SU-DHL-6 (cell line): ENCODE results near the gene XYLB.

Source experiments
- EZH2phosphoT487 ChIP-seq: fragments of 200-600 bp; sonication (generic), shearing (Covaris generic); conservative IDR thresholded peaks from 2 replicates; pipeline ENCODE4 v1.6.1; 2018; ENCODE audit warnings: mild to moderate bottlenecking, antibody characterized with exemption, low read length, moderate library complexity, mixed read lengths
- TF ChIP-seq, protein P1 (sequence below): fragments of 200-600 bp; sonication (generic); IDR thresholded peaks from one replicate; pipeline ENCODE4 v1.5.1; 2017; ENCODE audit warnings: antibody characterized with exemption, mild to moderate bottlenecking, low read length, moderate library complexity; ENCODE audit not compliant: insufficient read depth, poor library complexity, severe bottlenecking

DNA sequence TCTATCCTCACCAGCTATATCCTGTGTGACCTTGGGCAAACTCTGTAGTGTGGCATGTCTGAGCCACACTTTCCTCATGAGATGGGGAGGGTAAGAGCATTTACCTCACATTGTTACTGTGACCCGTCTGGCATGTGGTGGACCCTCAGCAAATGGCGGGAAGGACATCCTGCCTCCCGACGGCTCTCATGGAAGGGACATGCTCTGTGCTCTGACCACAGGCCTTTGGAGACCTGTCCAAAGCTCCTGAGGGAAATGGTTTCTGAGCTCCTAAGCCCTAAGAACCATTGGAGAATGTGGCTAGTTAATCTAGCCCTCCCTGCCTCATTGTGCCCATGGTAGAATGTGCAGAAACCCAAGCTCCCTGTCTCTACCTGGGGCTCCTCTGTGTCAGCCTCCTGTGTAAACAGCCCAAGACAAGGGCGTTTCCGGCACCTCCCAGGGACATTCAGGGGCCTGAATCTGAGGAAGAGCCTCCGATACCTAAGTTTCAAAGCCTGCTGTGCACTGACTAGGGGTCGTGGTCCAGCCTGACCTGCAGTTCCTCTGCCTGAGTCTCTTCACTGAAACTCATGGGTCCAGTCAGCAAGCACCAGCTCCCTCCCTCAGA lies 29.0 kb downstream of the XYLB start:
- TF ChIP-seq, protein P1, sequence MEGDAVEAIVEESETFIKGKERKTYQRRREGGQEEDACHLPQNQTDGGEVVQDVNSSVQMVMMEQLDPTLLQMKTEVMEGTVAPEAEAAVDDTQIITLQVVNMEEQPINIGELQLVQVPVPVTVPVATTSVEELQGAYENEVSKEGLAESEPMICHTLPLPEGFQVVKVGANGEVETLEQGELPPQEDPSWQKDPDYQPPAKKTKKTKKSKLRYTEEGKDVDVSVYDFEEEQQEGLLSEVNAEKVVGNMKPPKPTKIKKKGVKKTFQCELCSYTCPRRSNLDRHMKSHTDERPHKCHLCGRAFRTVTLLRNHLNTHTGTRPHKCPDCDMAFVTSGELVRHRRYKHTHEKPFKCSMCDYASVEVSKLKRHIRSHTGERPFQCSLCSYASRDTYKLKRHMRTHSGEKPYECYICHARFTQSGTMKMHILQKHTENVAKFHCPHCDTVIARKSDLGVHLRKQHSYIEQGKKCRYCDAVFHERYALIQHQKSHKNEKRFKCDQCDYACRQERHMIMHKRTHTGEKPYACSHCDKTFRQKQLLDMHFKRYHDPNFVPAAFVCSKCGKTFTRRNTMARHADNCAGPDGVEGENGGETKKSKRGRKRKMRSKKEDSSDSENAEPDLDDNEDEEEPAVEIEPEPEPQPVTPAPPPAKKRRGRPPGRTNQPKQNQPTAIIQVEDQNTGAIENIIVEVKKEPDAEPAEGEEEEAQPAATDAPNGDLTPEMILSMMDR: no peak
- TF ChIP-seq EZH2phosphoT487: no peak
